Epithelial cell of esophagus (primary cell): ENCODE data around the gene IGSF5.

Experiments used
- DNase-seq: peaks from one replicate; pipeline ENCODE4 v3.0.0; 2010; ENCODE audit warnings: low read depth
- H3K4me3 ChIP-seq: 2 replicates; pipeline ENCODE4 v1.5.1; 2011; ENCODE audit warnings: mild to moderate bottlenecking, low read length, control low read depth
- TF ChIP-seq, protein P1 (sequence below): IDR thresholded peaks from 2 replicates; pipeline ENCODE4 v1.5.1; 2011; ENCODE audit warnings: low read depth, mild to moderate bottlenecking, low read length, control low read depth, inconsistent platforms; ENCODE audit not compliant: insufficient read depth; ENCODE audit errors: missing control alignments

Gene IGSF5

DNA sequence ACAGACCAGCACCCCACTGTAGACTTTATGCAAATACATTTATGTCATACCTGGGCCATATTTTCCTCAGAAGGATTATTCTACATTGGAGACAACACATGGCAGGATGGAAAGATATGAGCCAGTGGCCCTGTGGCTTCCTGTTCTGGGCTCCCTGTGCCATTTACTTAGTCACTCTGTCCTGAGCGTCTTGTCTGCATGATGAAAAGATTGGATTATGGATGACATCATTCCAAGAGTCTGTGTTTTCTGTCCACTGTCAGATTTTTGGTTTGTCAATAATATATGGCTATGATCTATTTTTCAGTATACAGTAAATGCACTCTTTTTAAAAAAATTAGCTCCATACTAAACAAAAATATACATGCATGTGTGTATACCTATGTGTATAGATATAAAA, 30.8 kb downstream of the IGSF5 start:
- DNase-seq, result no peak
- H3K4me3 ChIP-seq, result no peak overlapping the region
- TF ChIP-seq, protein P1, sequence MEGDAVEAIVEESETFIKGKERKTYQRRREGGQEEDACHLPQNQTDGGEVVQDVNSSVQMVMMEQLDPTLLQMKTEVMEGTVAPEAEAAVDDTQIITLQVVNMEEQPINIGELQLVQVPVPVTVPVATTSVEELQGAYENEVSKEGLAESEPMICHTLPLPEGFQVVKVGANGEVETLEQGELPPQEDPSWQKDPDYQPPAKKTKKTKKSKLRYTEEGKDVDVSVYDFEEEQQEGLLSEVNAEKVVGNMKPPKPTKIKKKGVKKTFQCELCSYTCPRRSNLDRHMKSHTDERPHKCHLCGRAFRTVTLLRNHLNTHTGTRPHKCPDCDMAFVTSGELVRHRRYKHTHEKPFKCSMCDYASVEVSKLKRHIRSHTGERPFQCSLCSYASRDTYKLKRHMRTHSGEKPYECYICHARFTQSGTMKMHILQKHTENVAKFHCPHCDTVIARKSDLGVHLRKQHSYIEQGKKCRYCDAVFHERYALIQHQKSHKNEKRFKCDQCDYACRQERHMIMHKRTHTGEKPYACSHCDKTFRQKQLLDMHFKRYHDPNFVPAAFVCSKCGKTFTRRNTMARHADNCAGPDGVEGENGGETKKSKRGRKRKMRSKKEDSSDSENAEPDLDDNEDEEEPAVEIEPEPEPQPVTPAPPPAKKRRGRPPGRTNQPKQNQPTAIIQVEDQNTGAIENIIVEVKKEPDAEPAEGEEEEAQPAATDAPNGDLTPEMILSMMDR, result no peak

DNA sequence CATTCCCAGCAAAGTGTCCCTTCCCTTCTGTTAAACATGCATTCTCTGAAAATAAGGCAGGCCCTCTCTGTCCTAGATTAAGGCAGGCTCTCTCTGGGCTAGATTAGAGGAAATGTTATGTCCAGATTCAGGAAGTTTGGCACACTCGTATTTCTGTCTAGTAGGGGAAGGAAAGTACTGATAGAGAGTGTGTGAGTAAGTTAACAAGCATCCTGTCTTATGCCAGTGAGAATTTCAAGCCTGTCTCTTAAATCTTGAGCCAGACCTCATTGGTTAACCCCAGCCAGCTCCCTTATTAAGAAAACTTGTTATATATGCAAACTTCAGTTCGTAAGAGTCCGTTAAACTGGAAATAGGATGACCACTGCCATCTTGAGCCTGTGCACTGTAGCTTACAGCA, 31.6 kb downstream of the IGSF5 start:
- H3K4me3 ChIP-seq, result no peak overlapping the region
- no peak for DNase-seq
- TF ChIP-seq, protein P1, result no peak

DNA sequence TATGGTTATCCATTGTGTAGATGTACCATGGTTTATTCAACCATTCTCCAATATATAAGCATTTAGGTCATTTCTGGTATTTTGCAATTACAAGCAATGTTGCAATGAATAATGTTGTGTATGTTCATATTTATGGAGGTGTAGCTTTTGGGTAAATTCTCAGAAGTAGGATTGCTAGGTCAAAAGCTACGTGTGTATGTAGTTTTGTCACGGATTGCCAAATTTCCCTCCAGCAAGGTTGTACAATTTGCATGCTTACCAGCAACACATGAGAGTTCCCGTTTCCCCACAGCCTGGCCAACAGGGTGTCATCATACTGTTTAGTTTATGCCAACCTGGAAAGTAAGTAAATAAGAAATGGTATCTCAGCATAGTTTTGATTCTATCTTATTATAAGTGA, 36.3 kb downstream of the IGSF5 start:
- H3K4me3 ChIP-seq, result no peak overlapping the region
- no peak for DNase-seq
- TF ChIP-seq, protein P1, result no peak

DNA sequence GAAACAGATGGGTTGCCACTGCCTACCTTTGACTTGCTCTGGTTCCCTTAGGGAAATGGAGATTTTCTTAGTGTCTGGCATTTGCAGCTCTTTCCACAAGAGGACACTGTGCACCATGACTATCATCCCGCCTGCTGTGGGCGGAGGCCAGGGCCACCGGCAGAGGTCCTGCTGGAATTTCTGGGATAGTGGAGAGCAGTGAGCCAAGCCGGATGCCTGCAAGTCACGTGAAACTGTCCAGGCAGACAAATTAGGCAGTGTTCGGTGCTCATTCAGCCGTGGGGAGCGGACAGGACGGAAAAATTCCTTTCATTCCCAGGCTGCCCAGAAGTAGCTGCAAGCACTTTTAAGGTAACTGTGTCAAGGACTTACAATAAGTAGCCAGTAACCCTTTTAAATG, 43.4 kb downstream of the IGSF5 start:
- peak; percentile 52 for DNase-seq
- TF ChIP-seq, protein P1, result peak; percentile 46
- H3K4me3 ChIP-seq, result no peak overlapping the region

DNA sequence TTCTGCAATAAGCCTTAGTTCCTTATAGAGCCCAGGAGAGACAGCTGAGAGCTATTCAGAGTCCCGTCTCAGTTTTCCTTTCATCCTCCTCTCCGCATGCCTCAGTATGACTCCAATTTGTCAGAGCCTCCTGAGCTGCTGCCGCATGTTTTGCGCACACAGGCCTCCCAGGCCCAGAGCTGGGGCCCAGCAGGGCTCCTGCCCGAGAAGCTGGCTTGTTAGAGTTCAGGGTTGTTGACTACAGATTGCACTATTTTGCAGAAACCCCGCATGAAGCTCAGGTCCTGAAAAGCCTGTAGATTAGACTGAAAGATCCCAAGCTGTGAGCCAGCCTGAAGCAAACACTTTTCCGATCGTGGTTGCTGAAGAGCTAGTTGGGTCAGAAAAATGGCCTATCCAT, 51.5 kb downstream of the IGSF5 start:
- DNase-seq, result no peak
- TF ChIP-seq, protein P1, result no peak
- no peak overlapping the region for H3K4me3 ChIP-seq

DNA sequence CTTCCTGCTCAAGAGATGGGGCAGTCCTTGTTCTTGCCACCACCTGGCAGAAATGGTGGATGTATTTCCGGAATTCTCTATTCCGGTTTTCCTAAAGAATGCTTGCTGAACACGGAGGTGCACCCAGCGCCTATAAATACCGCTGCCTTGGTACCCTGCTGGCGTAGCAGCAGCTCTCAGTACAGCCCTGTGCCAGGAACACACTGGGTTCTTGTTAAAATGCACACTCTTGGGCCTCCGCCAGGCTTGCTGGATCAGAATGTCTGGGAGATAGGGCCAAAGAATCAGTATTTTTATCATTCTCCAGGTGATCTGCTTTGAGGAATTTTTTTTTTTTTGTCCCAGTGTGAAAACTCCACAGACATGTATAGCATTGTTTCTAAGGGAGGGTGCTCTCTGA, 54.2 kb downstream of the IGSF5 start:
- H3K4me3 ChIP-seq, result no peak overlapping the region
- no peak for DNase-seq
- TF ChIP-seq, protein P1, result no peak

DNA sequence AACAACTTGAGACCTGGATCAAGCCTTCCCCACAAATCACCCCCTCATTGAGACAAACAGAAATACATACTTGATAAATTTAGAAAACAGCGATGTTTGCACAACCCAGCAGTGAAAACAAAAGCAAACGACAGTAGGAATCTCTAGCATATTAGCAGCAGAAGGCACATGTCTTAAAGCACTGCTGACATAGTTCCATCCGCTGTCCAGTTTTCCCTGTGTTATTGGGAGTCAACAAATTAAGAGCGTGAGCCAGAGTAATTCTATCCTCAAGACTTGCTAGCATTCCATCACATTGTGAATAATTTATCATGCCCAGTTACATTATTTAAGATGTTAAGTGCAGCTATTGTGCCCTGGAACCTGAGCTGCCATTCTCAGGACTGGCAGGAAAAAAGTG, 55.3 kb downstream of the IGSF5 start:
- no peak overlapping the region for H3K4me3 ChIP-seq
- TF ChIP-seq, protein P1, result no peak

More for the DNA sequence above, 55.3 kb downstream of the IGSF5 start:
- no peak for DNase-seq
